HG02852 (cell line): ENCODE data around the gene GPR139.

Experiments used
- ATAC-seq: cut with Tn5 transposase; IDR thresholded peaks from one replicate; pipeline ENCODE4 v1.9.1; 2021; ENCODE audit warnings: mild to moderate bottlenecking, moderate library complexity; ENCODE audit not compliant: unreplicated experiment

The GPR139 gene

GRCh38 chr16:20056436-20056835, 17.3 kb downstream of the GPR139 start:
- ATAC-seq, result no peak

GRCh38 chr16:20053336-20053735, 20.4 kb downstream of the GPR139 start:
- no peak for ATAC-seq

- ATAC-seq, result no peak
Measured at GRCh38 chr16:20051611-20052010, 22.1 kb downstream of the GPR139 start.

GRCh38 chr16:20051147-20051546, 22.5 kb downstream of the GPR139 start:
- ATAC-seq, result no peak

- ATAC-seq, result no peak
Measured at GRCh38 chr16:20049831-20050230, 23.9 kb downstream of the GPR139 start.

GRCh38 chr16:20045886-20046285, 27.8 kb downstream of the GPR139 start:
- ATAC-seq, result no peak

- ATAC-seq, result no peak
Measured at GRCh38 chr16:20042848-20043247, 30.8 kb downstream of the GPR139 start.

- ATAC-seq, result no peak
Measured at GRCh38 chr16:20041924-20042596, 31.6 kb downstream of the GPR139 start.

- no peak for ATAC-seq
Measured at GRCh38 chr16:20040011-20040410, 33.7 kb downstream of the GPR139 start.

- no peak for ATAC-seq
Measured at GRCh38 chr16:20029611-20030010, 44.1 kb downstream of the GPR139 start.

GRCh38 chr16:20026361-20027072, 47.2 kb downstream of the GPR139 start:
- ATAC-seq, result no peak

- no peak for ATAC-seq
Measured at GRCh38 chr16:20023190-20023589, 50.5 kb downstream of the GPR139 start.

- no peak for ATAC-seq
Measured at GRCh38 chr16:20020976-20021375, 52.7 kb downstream of the GPR139 start.

GRCh38 chr16:20020083-20020482, 53.6 kb downstream of the GPR139 start:
- no peak for ATAC-seq

GRCh38 chr16:20016234-20016633, 57.5 kb downstream of the GPR139 start:
- no peak for ATAC-seq

- no peak for ATAC-seq
Measured at GRCh38 chr16:20004931-20005330, 68.8 kb downstream of the GPR139 start.

- ATAC-seq, result no peak
Measured at GRCh38 chr16:20002936-20003335, 70.8 kb downstream of the GPR139 start.

GRCh38 chr16:20001856-20002707, 71.6 kb downstream of the GPR139 start:
- no peak for ATAC-seq

GRCh38 chr16:19997734-19998133, 76.0 kb downstream of the GPR139 start:
- ATAC-seq, result no peak

GRCh38 chr16:19997264-19997663, 76.4 kb downstream of the GPR139 start:
- no peak for ATAC-seq

- ATAC-seq, result no peak
Measured at GRCh38 chr16:19994466-19995170, 79.1 kb downstream of the GPR139 start.
